Keratinocyte (primary cell): ENCODE measurements around the gene PSMB2. TPM values are rescaled to one million over a fixed set of nuclear protein-coding genes. Genes with fewer than 3 reads are reported as not detected.

ENCODE experiments used
- DNase-seq: peaks from one replicate; pipeline ENCODE4 v3.0.0-alpha.2; 2011; ENCODE audit warnings: low read depth, missing footprints, low spot score
- FAIRE-seq: peaks from 2 replicates; lab custom pipeline; 2011; peaks lifted over from hg19 to GRCh38; lab: Jason Lieb, UNC
- H2AFZ ChIP-seq: 2 replicates; pipeline ENCODE4 v1.6.0; 2012; ENCODE audit warnings: low read length, control low read depth, inconsistent platforms; ENCODE audit not compliant: control insufficient read depth
- H3K27ac ChIP-seq: 2 replicates; pipeline ENCODE4 v1.5.1; 2011; ENCODE audit warnings: low read length; ENCODE audit not compliant: control insufficient read depth, insufficient read depth
- H3K27me3 ChIP-seq: 3 replicates; pipeline ENCODE4 v1.6.0; 2011; ENCODE audit warnings: low read length; ENCODE audit not compliant: control insufficient read depth, insufficient read depth; ENCODE audit errors: extremely low read depth
- H3K36me3 ChIP-seq, 2 experiments: 2 replicates in 1 of 2; 3 replicates in 1 of 2; pipeline ENCODE4 v1.5.1; 2011; ENCODE audit warnings: low read length in 2 of 2, mild to moderate bottlenecking in 1 of 2; ENCODE audit not compliant: control insufficient read depth in 2 of 2, insufficient read depth in 2 of 2; ENCODE audit errors: extremely low read depth in 1 of 2
- H3K4me1 ChIP-seq: 3 replicates; pipeline ENCODE4 v1.5.1; 2011; ENCODE audit warnings: low read length; ENCODE audit not compliant: control insufficient read depth, insufficient read depth; ENCODE audit errors: extremely low read depth
- H3K4me2 ChIP-seq: 3 replicates; pipeline ENCODE4 v1.6.0; 2011; ENCODE audit warnings: low read depth, low read length; ENCODE audit not compliant: control insufficient read depth, insufficient read depth; ENCODE audit errors: extremely low read depth
- H3K4me3 ChIP-seq, 3 experiments: fragments of 200-600 bp in 1 of 3; sonication (generic) in 1 of 3; 2 replicates in 2 of 3; 3 replicates in 1 of 3; pipeline ENCODE4 v1.5.1; 2011 to 2016; ENCODE audit warnings: low read length in 3 of 3, mild to moderate bottlenecking in 3 of 3, control low read depth in 2 of 3, inconsistent platforms in 1 of 3, low read depth in 1 of 3, mixed read lengths in 1 of 3, mixed run types in 1 of 3, moderate library complexity in 1 of 3; ENCODE audit not compliant: control insufficient read depth in 2 of 3, insufficient read depth in 2 of 3; ENCODE audit errors: extremely low read depth in 1 of 3
- H3K79me2 ChIP-seq: 2 replicates; pipeline ENCODE4 v1.6.0; 2012; ENCODE audit warnings: low read length; ENCODE audit not compliant: control insufficient read depth, insufficient read depth
- H3K9ac ChIP-seq: 3 replicates; pipeline ENCODE4 v1.6.0; 2011; ENCODE audit warnings: low read length; ENCODE audit not compliant: control insufficient read depth, insufficient read depth; ENCODE audit errors: extremely low read depth
- H3K9me1 ChIP-seq: 3 replicates; pipeline ENCODE4 v1.6.0; 2011; ENCODE audit warnings: low read length; ENCODE audit not compliant: control insufficient read depth, insufficient read depth; ENCODE audit errors: extremely low read depth
- H3K9me3 ChIP-seq: 2 replicates; pipeline ENCODE4 v1.5.1; 2012; ENCODE audit warnings: low read depth, low read length; ENCODE audit not compliant: control insufficient read depth
- H4K20me1 ChIP-seq: 3 replicates; pipeline ENCODE4 v1.6.0; 2011; ENCODE audit warnings: low read length; ENCODE audit not compliant: control insufficient read depth, insufficient read depth; ENCODE audit errors: extremely low read depth
- EZH2 ChIP-seq: IDR thresholded peaks from one replicate; pipeline ENCODE4 v1.6.1; 2012; ENCODE audit warnings: inconsistent platforms, mild to moderate bottlenecking, low read length, moderate library complexity
- dilution Hi-C: fragments of 300-500 bp; cut with MboI; formaldehyde crosslinking; loops from one replicate; pipeline ENCODE4 v1.7.0; 2020; ENCODE audit warnings: low sequenced_read_pairs; ENCODE audit not compliant: extremely low pct_ligation_motif_present
- polyA plus RNA-seq, 5 experiments: library from polyadenylated mRNA; depleted of rRNA in 3 of 5; stranded (reverse) in 3 of 5; stranded (forward) in 1 of 5; unstranded in 1 of 5; fragments of >200 nt; gene quantifications; 1 replicate in 1 of 5; 2 replicates in 3 of 5; 3 replicates in 1 of 5; pipeline versions ENCODE4 v1.2.1 to v1.2.3, GENCODE V29; 2011 to 2012; ENCODE audit warnings: missing spikeins in 2 of 5, low read depth in 1 of 5, low replicate concordance in 1 of 5
- TF ChIP-seq, protein P1 (sequence below), 3 experiments: IDR thresholded peaks in 1 of 3; conservative IDR thresholded peaks in 1 of 3; optimal IDR thresholded peaks in 1 of 3; 2 replicates in 2 of 3; 3 replicates in 1 of 3; pipeline versions ENCODE3 to v1.5.1; 2011; ENCODE audit warnings: low read length in 3 of 3, mild to moderate bottlenecking in 3 of 3, moderate library complexity in 2 of 3, control low read depth in 1 of 3, inconsistent platforms in 1 of 3; ENCODE audit not compliant: insufficient read depth in 2 of 3; ENCODE audit errors: extremely low read depth in 1 of 3

PSMB2 gene
- polyA plus RNA-seq, 1 donor (not counting 4 experiments of a cell fraction or from before 2014, with no cell fraction given) = 108 TPM

DNA sequence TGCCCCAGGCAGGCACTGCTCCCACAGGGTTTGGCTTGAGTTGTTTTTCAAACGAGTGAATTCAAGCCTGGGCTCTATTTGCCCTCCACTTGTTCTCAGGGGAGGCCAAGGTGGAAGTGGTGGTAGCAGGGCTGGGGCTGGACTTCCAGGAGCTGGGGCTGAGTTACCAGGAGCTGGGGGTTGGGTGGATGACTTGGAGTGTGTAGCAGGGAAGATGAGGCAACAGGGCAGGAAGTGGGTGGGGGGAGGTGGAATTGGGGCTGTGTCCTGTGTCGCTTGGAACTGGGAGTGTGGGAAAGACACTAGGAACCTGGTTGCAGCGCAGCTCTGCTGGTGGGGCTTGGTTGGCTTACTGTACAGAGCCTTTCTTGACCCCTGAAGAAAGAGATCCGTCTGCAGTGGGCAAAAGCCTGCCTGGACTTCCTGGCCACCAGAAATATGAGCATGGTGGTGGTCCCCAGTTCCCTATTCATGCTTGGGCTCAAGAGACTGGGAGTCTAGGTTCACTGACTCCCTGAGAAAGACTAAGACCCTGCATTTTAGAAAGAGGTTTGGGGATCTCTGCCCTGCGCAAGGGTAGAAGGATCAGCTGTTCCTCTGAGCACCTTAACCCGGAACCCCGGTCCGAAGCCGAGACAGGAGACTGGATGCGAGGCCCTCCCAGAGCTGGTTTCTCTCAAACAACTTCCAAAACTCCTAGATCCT lies 65.1 kb downstream of the PSMB2 start:
- H3K4me1 ChIP-seq = peaks cover 31% of the 10 kb centered on the region
- H3K27me3 ChIP-seq = peaks cover 14% of the 10 kb centered on the region
- H3K4me3 ChIP-seq = no peak overlapping the region
- dilution Hi-C loops = no loop called here
- no peaks in the 10 kb centered on the region for H3K9me3 ChIP-seq
- no peak overlapping the region for H3K4me2 ChIP-seq
- no peaks in the 10 kb centered on the region for H3K9me1 ChIP-seq
- no peaks in the 10 kb centered on the region for H4K20me1 ChIP-seq
- no peak overlapping the region for H2AFZ ChIP-seq
- no peaks in the 10 kb centered on the region for H3K36me3 ChIP-seq
- no peak overlapping the region for H3K27ac ChIP-seq
- no peak for FAIRE-seq
- DNase-seq = no peak
- no peaks in the 10 kb centered on the region for H3K79me2 ChIP-seq
- no peak for TF ChIP-seq EZH2
- TF ChIP-seq, protein P1, sequence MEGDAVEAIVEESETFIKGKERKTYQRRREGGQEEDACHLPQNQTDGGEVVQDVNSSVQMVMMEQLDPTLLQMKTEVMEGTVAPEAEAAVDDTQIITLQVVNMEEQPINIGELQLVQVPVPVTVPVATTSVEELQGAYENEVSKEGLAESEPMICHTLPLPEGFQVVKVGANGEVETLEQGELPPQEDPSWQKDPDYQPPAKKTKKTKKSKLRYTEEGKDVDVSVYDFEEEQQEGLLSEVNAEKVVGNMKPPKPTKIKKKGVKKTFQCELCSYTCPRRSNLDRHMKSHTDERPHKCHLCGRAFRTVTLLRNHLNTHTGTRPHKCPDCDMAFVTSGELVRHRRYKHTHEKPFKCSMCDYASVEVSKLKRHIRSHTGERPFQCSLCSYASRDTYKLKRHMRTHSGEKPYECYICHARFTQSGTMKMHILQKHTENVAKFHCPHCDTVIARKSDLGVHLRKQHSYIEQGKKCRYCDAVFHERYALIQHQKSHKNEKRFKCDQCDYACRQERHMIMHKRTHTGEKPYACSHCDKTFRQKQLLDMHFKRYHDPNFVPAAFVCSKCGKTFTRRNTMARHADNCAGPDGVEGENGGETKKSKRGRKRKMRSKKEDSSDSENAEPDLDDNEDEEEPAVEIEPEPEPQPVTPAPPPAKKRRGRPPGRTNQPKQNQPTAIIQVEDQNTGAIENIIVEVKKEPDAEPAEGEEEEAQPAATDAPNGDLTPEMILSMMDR (optimal IDR thresholded peaks at IDR 0.05 in 1 of 3, IDR thresholded peaks at IDR 0.05 in 1 of 3, conservative IDR thresholded peaks at IDR 0.05 in 1 of 3; ENCODE audit: extremely low read depth in 1 of 3, insufficient read depth in 2 of 3, low read length in 3 of 3) = no peak
- no peak overlapping the region for H3K9ac ChIP-seq

DNA sequence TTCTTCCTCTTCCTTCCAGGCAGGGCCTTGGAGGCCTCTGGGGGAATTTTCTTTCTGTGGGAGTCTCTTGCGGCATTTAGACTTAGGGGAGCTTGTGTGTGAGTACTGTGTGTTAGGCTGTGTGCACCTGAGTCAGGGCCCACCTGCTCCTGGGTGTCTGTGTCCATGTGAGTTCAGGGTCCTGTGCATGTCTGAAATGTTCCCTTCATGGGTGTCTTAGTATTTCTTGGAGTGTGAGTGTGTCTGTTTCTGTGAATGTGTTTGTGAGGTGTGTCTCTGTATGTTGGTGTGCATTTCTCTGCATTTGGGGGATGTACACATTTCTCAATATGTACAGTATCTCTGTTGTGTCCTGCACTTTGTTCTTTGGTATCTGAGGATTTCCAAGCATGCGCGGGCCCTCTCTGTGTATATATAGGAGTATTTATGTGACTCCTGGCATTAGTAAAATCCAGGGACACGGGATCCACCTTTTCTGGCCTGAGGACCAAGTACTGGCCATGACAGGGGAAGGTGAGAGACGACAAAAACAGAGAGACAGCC lies 65.8 kb downstream of the PSMB2 start:
- no peaks in the 10 kb centered on the region for H3K36me3 ChIP-seq
- H3K27ac ChIP-seq = no peak overlapping the region
- H3K9me3 ChIP-seq = no peaks in the 10 kb centered on the region
- no peaks in the 10 kb centered on the region for H3K9me1 ChIP-seq
- no peak for DNase-seq
- peaks cover 31% of the 10 kb centered on the region for H3K4me1 ChIP-seq
- H2AFZ ChIP-seq = peak overlapping the region; percentile 37
- H3K9ac ChIP-seq = no peak overlapping the region
- TF ChIP-seq EZH2 = no peak
- TF ChIP-seq, protein P1 (optimal IDR thresholded peaks at IDR 0.05 in 1 of 3, IDR thresholded peaks at IDR 0.05 in 1 of 3, conservative IDR thresholded peaks at IDR 0.05 in 1 of 3; ENCODE audit: extremely low read depth in 1 of 3, insufficient read depth in 2 of 3, low read length in 3 of 3) = no peak
- dilution Hi-C loops = no loop called here
- no peaks in the 10 kb centered on the region for H4K20me1 ChIP-seq
- no peak for FAIRE-seq
- no peak overlapping the region for H3K4me2 ChIP-seq
- peaks cover 14% of the 10 kb centered on the region for H3K27me3 ChIP-seq
- no peak overlapping the region for H3K4me3 ChIP-seq
- no peaks in the 10 kb centered on the region for H3K79me2 ChIP-seq
